ENCODE data around the gene EHMT1.

DNA sequence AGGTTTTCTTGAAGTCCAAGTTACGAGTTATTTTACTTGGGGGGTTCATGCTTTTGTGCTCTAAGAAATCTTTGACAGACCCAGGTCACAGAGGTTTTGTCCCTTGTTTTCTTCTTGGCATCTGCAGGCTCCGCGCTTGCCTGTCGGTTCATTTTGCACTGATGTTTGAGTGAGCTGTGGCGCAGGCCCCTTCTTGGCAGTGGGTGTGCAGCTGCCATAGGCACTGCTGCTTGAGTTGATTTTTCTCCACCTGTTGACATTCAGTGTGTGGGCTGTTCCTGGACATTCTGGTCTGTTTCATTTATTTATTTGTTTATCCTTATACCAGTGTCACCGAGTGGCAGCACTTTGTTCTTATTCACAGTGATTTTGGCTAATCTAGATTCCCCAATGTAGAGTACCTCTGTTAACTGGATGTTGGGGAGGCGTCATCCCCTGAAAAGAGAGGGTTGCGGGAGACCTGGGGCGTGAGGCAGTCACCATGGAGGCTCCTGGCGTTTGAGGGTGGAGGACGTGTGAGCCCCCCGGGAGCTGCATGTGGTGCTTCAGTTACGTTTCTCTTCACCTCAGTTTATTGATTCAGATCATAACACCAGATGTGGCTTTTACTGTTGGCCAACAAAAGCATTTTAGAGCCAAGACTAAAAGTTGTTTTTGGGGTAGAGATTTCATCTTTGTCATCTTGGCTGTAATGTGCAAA is 137.4 kb downstream of the EHMT1 start:
- TF ChIP-seq POLR2A (IDR thresholded peaks at IDR 0.05; ENCODE audit: low read length) (no peak), RCOR1 (IDR thresholded peaks at IDR 0.05; ENCODE audit: low read depth, low read length) (no peak), MAZ (IDR thresholded peaks at IDR 0.05; ENCODE audit: borderline replicate concordance, low read depth, low read length) (no peak), PHF8 (IDR thresholded peaks at IDR 0.05; ENCODE audit: borderline replicate concordance, low read depth) (no peak), TFCP2L1 (CRISPR knock-in tag; IDR thresholded peaks at IDR 0.05) (no peak), ZC3H11A (IDR thresholded peaks at IDR 0.05) (no peak), KDM1A (IDR thresholded peaks at IDR 0.05; ENCODE audit: low read depth) (no peak), RAD21 (conservative IDR thresholded peaks at IDR 0.05 in 1 of 2, IDR thresholded peaks at IDR 0.05 in 1 of 2) (no peak)
- TF ChIP-seq, protein P1, sequence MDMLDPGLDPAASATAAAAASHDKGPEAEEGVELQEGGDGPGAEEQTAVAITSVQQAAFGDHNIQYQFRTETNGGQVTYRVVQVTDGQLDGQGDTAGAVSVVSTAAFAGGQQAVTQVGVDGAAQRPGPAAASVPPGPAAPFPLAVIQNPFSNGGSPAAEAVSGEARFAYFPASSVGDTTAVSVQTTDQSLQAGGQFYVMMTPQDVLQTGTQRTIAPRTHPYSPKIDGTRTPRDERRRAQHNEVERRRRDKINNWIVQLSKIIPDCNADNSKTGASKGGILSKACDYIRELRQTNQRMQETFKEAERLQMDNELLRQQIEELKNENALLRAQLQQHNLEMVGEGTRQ (IDR thresholded peaks at IDR 0.05) = no peak
- TF ChIP-seq, protein P2, sequence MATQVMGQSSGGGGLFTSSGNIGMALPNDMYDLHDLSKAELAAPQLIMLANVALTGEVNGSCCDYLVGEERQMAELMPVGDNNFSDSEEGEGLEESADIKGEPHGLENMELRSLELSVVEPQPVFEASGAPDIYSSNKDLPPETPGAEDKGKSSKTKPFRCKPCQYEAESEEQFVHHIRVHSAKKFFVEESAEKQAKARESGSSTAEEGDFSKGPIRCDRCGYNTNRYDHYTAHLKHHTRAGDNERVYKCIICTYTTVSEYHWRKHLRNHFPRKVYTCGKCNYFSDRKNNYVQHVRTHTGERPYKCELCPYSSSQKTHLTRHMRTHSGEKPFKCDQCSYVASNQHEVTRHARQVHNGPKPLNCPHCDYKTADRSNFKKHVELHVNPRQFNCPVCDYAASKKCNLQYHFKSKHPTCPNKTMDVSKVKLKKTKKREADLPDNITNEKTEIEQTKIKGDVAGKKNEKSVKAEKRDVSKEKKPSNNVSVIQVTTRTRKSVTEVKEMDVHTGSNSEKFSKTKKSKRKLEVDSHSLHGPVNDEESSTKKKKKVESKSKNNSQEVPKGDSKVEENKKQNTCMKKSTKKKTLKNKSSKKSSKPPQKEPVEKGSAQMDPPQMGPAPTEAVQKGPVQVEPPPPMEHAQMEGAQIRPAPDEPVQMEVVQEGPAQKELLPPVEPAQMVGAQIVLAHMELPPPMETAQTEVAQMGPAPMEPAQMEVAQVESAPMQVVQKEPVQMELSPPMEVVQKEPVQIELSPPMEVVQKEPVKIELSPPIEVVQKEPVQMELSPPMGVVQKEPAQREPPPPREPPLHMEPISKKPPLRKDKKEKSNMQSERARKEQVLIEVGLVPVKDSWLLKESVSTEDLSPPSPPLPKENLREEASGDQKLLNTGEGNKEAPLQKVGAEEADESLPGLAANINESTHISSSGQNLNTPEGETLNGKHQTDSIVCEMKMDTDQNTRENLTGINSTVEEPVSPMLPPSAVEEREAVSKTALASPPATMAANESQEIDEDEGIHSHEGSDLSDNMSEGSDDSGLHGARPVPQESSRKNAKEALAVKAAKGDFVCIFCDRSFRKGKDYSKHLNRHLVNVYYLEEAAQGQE (IDR thresholded peaks at IDR 0.05) = no peak
- TF ChIP-seq, protein P3, sequence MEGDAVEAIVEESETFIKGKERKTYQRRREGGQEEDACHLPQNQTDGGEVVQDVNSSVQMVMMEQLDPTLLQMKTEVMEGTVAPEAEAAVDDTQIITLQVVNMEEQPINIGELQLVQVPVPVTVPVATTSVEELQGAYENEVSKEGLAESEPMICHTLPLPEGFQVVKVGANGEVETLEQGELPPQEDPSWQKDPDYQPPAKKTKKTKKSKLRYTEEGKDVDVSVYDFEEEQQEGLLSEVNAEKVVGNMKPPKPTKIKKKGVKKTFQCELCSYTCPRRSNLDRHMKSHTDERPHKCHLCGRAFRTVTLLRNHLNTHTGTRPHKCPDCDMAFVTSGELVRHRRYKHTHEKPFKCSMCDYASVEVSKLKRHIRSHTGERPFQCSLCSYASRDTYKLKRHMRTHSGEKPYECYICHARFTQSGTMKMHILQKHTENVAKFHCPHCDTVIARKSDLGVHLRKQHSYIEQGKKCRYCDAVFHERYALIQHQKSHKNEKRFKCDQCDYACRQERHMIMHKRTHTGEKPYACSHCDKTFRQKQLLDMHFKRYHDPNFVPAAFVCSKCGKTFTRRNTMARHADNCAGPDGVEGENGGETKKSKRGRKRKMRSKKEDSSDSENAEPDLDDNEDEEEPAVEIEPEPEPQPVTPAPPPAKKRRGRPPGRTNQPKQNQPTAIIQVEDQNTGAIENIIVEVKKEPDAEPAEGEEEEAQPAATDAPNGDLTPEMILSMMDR (IDR thresholded peaks at IDR 0.05) = no peak
- TF ChIP-seq, protein P4, sequence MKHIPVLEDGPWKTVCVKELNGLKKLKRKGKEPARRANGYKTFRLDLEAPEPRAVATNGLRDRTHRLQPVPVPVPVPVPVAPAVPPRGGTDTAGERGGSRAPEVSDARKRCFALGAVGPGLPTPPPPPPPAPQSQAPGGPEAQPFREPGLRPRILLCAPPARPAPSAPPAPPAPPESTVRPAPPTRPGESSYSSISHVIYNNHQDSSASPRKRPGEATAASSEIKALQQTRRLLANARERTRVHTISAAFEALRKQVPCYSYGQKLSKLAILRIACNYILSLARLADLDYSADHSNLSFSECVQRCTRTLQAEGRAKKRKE (CRISPR knock-in tag; IDR thresholded peaks at IDR 0.05; ENCODE audit: low read depth) = no peak
- TF ChIP-seq, protein P5, sequence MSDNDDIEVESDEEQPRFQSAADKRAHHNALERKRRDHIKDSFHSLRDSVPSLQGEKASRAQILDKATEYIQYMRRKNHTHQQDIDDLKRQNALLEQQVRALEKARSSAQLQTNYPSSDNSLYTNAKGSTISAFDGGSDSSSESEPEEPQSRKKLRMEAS (IDR thresholded peaks at IDR 0.05) = no peak

All from A549 (cell line).